Gastrocnemius medialis (tissue), 4 donors: ENCODE measurements around the gene LRTM2. TPM values are rescaled to one million over a fixed set of nuclear protein-coding genes. Genes with fewer than 3 reads are reported as not detected.

Experiments
- ATAC-seq, 2 donors: fragments of 150-250 bp; one replicate each; pipeline ENCODE4 v1.9.1; 2016
- DNase-seq, 2 donors: peaks; one replicate each; pipeline ENCODE4 v3.0.0-alpha.2; 2019
- H3K27ac ChIP-seq, 4 donors: fragments of 200-600 bp; sonication (generic); 1 replicate in 1 of 4; 2 replicates in 3 of 4; pipeline ENCODE4 v1.5.1; 2016 to 2018; ENCODE audit warnings: mild to moderate bottlenecking in 2 of 4, moderate library complexity in 1 of 4
- H3K27me3 ChIP-seq, 3 donors: fragments of 200-600 bp; sonication (generic) in 2 of 3; 1 replicate in 1 of 3; 2 replicates in 2 of 3; pipeline versions ENCODE4 v1.5.1 to v1.6.0; 2016 to 2019; ENCODE audit warnings: mild to moderate bottlenecking in 1 of 3, moderate library complexity in 1 of 3
- H3K36me3 ChIP-seq, 2 donors: fragments of 200-600 bp; sonication (generic) in 1 of 2; one replicate each; pipeline ENCODE4 v1.5.1; 2017 to 2018
- H3K4me1 ChIP-seq, 2 donors: fragments of 200-600 bp; sonication (generic) in 1 of 2; one replicate each; pipeline ENCODE4 v1.5.1; 2016 to 2017; ENCODE audit warnings: mild to moderate bottlenecking in 2 of 2
- H3K4me3 ChIP-seq, 4 donors: fragments of 200-600 bp; sonication (generic) in 3 of 4; 1 replicate in 1 of 4; 2 replicates in 3 of 4; pipeline ENCODE4 v1.5.1; 2016 to 2019; ENCODE audit warnings: mild to moderate bottlenecking in 2 of 4
- H3K9me3 ChIP-seq, 3 donors: fragments of 200-600 bp; sonication (generic) in 2 of 3; 1 replicate in 1 of 3; 2 replicates in 2 of 3; pipeline ENCODE4 v1.5.1; 2016 to 2019
- CTCF ChIP-seq, 5 experiments: fragments of 450-650 bp in 3 of 5; fragments of 200-600 bp in 2 of 5; sonication (generic) in 2 of 5; IDR thresholded peaks in 4 of 5; conservative IDR thresholded peaks in 1 of 5; 1 replicate in 4 of 5; 2 replicates in 1 of 5; pipeline ENCODE4 v1.5.1; 2016 to 2019; ENCODE audit warnings: antibody characterized with exemption in 5 of 5, mild to moderate bottlenecking in 3 of 5, moderate library complexity in 3 of 5
- POLR2A ChIP-seq, 2 donors: fragments of 450-650 bp; IDR thresholded peaks; one replicate each; pipeline ENCODE4 v1.6.1; 2017; ENCODE audit warnings: antibody characterized with exemption in 2 of 2, mild to moderate bottlenecking in 2 of 2, moderate library complexity in 2 of 2
- in situ Hi-C, 4 donors: fragments of 200-750 bp; cut with MboI; loops; one replicate each; pipeline versions ENCODE4 v1.15.0 to v1.8.0; 2017; ENCODE audit warnings: low sequenced_read_pairs in 4 of 4
- intact Hi-C: fragments of 100-400 bp; cut with DNase I; formaldehyde crosslinking; loops from one replicate; pipeline ENCODE4 v1.15.1; 2023; ENCODE audit warnings: low total_unique reads
- total RNA-seq, 4 donors: library from RNA; depleted of rRNA; stranded (reverse); fragments of >200 nt; gene quantifications; one replicate each; pipeline versions ENCODE4 v1.1.0 to v1.2.3, GENCODE V29; 2016

The LRTM2 gene
- total RNA-seq, 4 donors from 2014 or later = not detected

DNA sequence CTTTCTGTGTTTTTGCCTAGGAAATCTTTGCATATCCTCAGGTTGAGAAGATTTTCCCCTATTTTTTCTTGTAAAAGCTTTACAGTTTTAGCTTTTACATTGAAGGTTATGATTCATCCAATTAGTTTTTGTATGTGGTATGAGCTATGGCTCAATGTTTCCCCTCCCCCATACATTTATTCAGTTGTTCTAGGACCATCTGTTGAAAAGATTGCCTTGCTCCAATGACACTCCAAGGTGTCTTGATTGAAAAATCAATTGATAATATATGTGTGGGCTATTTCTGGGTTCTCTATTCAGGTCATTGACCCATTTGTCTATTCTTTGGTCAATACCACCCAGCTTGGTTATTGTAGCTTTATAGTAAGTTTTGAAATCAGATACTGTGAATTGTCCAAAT is 42.6 kb downstream of the LRTM2 start:
- ATAC-seq = no peak
- no peak for DNase-seq
- Histone ChIP-seq H3K36me3 (no peaks in the 10 kb centered on the region), H3K4me3 (no peak overlapping the region), H3K27ac (no peak overlapping the region), H3K27me3 (peaks cover 0 to 12% (median 4%) of the 10 kb centered on the region in 3 donors), H3K9me3 (no peaks in the 10 kb centered on the region), H3K4me1 (no peaks in the 10 kb centered on the region)
- in situ Hi-C loops = no loop called here
- TF ChIP-seq CTCF (IDR thresholded peaks at IDR 0.05 in 4 of 5, conservative IDR thresholded peaks at IDR 0.05 in 1 of 5) = no peak
- no peak for TF ChIP-seq POLR2A (IDR thresholded peaks at IDR 0.05)
- intact Hi-C loops = no loop called here

DNA sequence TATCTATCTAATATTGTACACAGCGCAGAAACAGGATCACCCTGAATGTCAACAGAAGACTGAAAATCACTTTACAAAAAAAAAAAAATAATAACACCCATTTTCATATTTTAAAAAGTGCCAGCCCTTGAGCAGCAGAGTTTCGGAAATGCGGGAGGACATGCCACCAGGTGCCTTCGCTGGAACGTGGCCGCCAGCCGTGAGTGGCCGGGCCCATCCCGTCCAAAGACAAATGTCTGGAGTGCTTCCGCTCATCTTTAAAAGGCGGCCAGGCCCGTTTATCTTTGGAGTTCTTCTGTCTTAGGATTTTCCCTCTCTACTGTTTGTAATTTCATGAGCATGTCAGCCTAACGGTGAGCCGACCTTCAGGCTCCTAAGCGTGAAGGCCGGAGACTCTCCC is 43.5 kb downstream of the LRTM2 start:
- no peak for DNase-seq
- H3K4me1 ChIP-seq = no peaks in the 10 kb centered on the region
- no peak for TF ChIP-seq CTCF (IDR thresholded peaks at IDR 0.05 in 4 of 5, conservative IDR thresholded peaks at IDR 0.05 in 1 of 5)
- TF ChIP-seq POLR2A (IDR thresholded peaks at IDR 0.05) = no peak
- H3K27ac ChIP-seq = no peak overlapping the region
- ATAC-seq = no peak
- H3K9me3 ChIP-seq = no peaks in the 10 kb centered on the region
- H3K36me3 ChIP-seq = no peaks in the 10 kb centered on the region
- intact Hi-C loops = no loop called here
- H3K27me3 ChIP-seq = peaks cover 0 to 11% (median 4%) of the 10 kb centered on the region in 3 donors
- in situ Hi-C loops = no loop called here
- H3K4me3 ChIP-seq = no peak overlapping the region

DNA sequence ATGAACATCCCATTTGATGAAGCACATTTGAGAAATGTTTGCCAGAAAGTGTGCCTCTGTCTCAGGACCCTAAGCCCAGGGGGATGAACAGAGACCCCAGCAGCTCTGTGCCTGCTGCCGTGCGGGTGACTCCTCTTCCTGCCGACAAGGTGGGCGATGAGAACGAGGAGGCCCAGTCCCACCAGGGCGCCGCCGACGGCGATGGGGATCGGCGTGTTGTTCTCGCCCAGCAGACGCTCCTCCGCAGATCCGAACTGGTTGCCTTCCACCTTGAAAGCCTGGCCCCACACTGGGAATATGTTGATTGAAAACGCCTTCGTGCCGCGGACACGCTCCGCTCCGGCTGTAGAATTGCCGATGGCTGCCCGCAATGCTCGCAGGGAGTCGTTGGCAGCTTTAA is 44.1 kb downstream of the LRTM2 start:
- peaks cover 0 to 11% (median 4%) of the 10 kb centered on the region in 3 donors for H3K27me3 ChIP-seq
- in situ Hi-C loops = no loop called here

GRCh38 chr12:1864867-1865266 is 44.5 kb downstream of the LRTM2 start:
- in situ Hi-C loops (no loop called here), intact Hi-C loops (no loop called here)
- Histone ChIP-seq H3K27ac (no peak overlapping the region), H3K4me3 (no peak overlapping the region), H3K27me3 (peaks cover 0 to 11% (median 4%) of the 10 kb centered on the region in 3 donors), H3K4me1 (no peaks in the 10 kb centered on the region), H3K9me3 (no peaks in the 10 kb centered on the region), H3K36me3 (no peaks in the 10 kb centered on the region)
- DNase-seq (no peak), ATAC-seq (no peak)
- TF ChIP-seq POLR2A (IDR thresholded peaks at IDR 0.05) = no peak
- TF ChIP-seq CTCF (IDR thresholded peaks at IDR 0.05 in 4 of 5, conservative IDR thresholded peaks at IDR 0.05 in 1 of 5) = no peak

More for the DNA sequence above, 44.1 kb downstream of the LRTM2 start:
- Histone ChIP-seq H3K4me1 (no peaks in the 10 kb centered on the region), H3K9me3 (no peaks in the 10 kb centered on the region), H3K36me3 (no peaks in the 10 kb centered on the region), H3K4me3 (no peak overlapping the region), H3K27ac (no peak overlapping the region)
- no peak for TF ChIP-seq CTCF (IDR thresholded peaks at IDR 0.05 in 4 of 5, conservative IDR thresholded peaks at IDR 0.05 in 1 of 5)
- no peak for TF ChIP-seq POLR2A (IDR thresholded peaks at IDR 0.05)
- ATAC-seq = no peak
- intact Hi-C loops = no loop called here
- no peak for DNase-seq

- ATAC-seq = no peak
- in situ Hi-C loops = no loop called here
Measured at GRCh38 chr12:1865284-1865866, 45.0 kb downstream of the LRTM2 start.

More at GRCh38 chr12:1865284-1865866, 45.0 kb downstream of the LRTM2 start:
- no peaks in the 10 kb centered on the region for H3K36me3 ChIP-seq
- intact Hi-C loops = no loop called here
- no peak overlapping the region for H3K4me3 ChIP-seq
- DNase-seq = no peak
- no peaks in the 10 kb centered on the region for H3K9me3 ChIP-seq
- TF ChIP-seq CTCF (IDR thresholded peaks at IDR 0.05 in 4 of 5, conservative IDR thresholded peaks at IDR 0.05 in 1 of 5) (no peak), POLR2A (IDR thresholded peaks at IDR 0.05) (no peak)
- H3K27me3 ChIP-seq = peaks cover 0 to 11% (median 4%) of the 10 kb centered on the region in 3 donors
- no peaks in the 10 kb centered on the region for H3K4me1 ChIP-seq
- no peak overlapping the region for H3K27ac ChIP-seq
